ENCODE results near the gene PLAGL2.

DNA sequence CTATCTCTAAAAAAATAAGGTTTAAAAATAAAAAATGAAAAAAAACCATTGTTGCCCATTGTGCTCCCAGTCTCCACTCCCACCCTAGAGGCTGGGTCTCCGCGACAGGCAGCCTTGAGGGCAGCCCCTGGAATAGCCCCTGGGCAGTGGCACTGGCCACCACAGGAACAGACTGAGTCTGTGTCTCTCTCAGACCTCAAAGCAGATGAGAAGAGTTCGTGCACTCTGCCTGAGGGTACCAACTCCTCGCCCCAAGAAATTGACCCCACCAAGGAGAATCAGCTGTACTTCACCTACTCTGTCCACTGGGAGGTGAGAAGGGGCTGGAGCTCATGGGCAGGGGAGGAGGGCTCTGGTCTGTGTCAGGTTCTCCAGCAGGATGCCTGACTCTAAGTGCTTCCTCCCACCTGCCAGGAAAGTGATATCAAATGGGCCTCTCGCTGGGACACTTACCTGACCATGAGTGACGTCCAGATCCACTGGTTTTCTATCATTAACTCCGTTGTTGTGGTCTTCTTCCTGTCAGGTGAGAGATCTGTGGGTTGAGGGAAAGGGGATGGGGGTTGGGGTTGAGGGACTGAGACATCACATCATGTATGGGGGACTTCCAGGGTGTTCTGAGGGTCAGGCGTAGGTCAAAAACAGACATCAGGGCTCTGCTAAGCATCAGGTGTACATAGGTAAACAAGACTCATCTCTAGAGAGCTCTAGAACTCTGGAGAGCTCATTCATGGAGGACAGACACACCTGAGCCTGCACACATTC is 62.5 kb downstream of the PLAGL2 start:
- TF ChIP-seq, protein P1, sequence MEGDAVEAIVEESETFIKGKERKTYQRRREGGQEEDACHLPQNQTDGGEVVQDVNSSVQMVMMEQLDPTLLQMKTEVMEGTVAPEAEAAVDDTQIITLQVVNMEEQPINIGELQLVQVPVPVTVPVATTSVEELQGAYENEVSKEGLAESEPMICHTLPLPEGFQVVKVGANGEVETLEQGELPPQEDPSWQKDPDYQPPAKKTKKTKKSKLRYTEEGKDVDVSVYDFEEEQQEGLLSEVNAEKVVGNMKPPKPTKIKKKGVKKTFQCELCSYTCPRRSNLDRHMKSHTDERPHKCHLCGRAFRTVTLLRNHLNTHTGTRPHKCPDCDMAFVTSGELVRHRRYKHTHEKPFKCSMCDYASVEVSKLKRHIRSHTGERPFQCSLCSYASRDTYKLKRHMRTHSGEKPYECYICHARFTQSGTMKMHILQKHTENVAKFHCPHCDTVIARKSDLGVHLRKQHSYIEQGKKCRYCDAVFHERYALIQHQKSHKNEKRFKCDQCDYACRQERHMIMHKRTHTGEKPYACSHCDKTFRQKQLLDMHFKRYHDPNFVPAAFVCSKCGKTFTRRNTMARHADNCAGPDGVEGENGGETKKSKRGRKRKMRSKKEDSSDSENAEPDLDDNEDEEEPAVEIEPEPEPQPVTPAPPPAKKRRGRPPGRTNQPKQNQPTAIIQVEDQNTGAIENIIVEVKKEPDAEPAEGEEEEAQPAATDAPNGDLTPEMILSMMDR (IDR thresholded peaks at IDR 0.05; ENCODE audit: low read length) = no peak
- no peak for TF ChIP-seq EZH2 (optimal IDR thresholded peaks at IDR 0.05; ENCODE audit: low read depth, low read length)
